GM18505 (cell line): Measurements from ENCODE around the gene FLOT1.
"Not testable (repeated sequence)": the region's sequence is repeated elsewhere in the genome, so short reads cannot be mapped to it uniquely, and the experiment has no call there.

Experiments
- ATAC-seq: cut with Tn5 transposase; IDR thresholded peaks from one replicate; pipeline ENCODE4 v1.9.1; 2021; ENCODE audit not compliant: unreplicated experiment
- POLR2A ChIP-seq: IDR thresholded peaks from 4 replicates; pipeline ENCODE4 v1.6.1; 2011; ENCODE audit warnings: borderline replicate concordance; ENCODE audit not compliant: insufficient read depth, insufficient read length; ENCODE audit errors: extremely low read depth

Gene FLOT1

DNA sequence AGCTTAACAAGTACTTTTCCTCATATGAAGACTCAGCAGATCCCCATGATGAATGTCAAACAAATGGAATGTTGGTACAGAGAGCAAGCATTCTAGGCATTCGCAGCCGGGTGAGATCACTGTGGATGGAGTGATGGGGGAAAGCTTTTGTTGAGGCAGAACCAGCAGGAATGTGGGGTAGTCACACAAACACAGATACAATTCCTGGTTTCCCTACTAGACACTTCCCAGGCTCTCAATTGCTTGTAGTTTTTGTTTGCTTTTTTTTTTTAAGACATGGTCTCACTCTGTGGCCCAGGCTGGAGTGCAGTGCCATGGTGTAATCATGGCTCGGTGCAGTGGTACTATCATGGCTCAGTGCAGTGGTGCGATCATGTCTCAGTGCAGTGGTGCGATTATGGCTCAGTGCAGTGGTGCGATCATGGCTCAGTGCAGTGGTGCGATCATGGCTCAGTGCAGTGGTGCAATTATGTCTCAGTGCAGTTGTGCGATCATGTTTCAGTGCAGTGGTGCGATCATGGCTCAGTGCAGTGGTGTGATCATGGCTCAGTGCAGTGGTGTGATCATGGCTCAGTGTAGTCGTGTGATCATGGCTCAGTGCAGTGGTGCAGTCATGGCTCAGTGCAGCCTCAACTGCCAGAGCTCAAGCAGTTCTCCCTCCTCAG is 17.2 kb upstream of the FLOT1 start:
- TF ChIP-seq POLR2A: no peak
- ATAC-seq: no peak

DNA sequence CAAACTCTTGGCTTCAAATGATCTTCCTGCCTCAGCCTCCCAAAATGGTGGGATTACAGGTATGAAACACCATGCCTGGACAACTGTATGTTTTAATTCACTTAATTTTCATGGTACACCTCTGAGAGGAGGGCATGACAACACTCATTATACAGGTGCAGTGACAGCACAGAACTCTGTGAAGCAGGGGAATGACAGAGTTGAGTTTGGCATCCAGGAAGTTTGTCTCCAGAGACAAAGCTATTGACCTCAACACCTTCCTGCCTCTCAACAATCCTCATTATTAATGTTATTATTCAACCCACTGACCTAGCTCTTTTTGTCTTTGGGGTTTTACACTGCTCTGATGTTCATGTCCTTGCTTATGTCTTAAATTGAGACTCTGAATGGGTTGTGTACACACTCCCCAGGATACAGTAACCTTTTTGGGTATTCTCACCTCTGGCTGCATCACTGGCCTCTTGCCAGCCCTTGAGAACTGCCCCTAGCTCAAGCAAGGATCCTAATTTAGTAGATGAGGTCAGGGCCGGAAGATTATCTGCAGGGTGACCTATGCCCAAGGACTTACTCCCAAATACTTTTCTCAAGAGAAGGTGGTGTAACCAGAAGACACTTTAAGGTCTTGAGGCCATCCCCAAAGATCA is 14.9 kb upstream of the FLOT1 start:
- no peak for ATAC-seq
- no peak for TF ChIP-seq POLR2A

DNA sequence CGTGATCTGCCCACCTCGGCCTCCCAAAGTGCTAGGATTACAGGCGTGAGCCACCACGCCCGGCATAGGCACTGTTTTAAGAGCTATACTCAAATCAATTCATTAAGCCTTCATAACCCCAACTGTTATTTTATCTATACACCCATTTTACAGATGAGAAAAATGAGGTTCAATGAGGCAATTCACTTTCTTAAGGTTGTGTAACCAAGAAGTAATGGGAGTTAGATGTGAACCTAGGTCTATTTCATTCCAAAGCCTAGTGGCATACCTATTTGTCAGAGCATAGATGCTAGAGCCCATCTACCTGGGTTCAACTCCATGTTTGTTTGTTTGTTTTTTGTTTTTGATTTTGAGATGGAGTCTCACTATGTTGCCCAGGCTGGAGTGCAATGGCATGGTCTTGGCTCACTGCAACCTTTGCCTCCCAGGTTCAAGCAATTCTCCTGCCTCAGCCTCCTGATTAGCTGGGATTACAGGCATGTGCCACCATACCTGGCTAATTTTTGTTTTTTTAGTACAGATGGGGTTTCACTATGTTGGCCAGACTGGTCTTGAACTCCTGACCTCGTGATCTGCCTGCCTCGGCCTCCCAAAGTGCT is 14.0 kb upstream of the FLOT1 start:
- ATAC-seq: not testable (repeated sequence)

DNA sequence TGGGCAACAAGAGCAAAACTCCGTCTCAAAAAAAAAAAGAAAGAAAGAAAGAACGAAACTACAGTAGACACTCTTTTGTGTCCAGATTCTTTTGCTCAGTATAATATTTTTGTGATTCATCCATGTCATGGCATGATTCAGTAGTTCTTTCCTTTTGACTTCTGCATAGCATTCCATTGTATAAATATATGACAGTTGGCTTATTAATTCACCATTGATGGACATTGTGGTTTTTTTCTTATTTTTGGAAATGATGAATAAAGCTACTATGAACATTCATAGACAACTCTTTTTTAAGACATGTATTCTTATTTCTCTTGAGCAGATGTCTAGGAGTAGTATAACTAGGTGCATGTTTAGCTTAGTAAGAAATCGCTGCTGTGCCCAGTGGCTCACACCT is 12.1 kb upstream of the FLOT1 start:
- TF ChIP-seq POLR2A: no peak
- no peak for ATAC-seq

DNA sequence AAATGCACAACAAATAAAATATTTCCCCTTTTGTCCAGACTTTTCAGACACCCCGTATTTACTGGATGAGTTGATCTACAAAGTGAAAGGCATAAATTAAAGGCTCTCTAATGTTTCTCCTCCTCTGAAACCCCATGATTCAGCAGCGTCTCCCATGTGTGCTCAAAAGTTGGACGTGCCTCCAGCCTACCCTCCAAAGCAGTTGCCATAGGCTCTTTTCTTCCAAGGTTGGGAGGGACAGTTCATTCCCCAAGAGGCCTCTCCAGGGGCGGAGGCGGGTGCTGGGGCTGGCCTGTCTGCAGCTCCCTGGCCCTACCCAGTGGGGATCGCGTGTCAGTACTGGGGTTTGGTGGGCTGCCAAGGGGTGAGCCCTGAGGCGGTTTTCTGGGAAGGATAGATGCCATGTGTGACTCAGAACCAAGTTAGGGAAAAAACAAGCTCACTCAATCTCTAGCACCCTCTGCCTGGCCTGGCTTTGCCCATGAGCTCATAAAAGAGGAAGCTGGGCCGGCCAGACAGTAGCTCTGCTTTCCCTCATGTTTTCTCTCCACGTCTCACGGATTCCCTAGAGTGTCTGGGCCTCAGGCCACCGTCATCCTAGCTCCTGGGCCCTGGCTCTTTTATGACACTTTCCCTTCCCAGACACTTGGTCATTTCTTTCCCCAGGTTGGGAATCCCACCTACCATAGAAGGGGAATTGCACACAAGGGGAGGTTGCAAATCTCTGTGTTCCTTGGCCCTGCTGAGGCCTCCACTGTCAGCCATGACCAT is 9.9 kb upstream of the FLOT1 start:
- TF ChIP-seq POLR2A: no peak
- no peak for ATAC-seq

DNA sequence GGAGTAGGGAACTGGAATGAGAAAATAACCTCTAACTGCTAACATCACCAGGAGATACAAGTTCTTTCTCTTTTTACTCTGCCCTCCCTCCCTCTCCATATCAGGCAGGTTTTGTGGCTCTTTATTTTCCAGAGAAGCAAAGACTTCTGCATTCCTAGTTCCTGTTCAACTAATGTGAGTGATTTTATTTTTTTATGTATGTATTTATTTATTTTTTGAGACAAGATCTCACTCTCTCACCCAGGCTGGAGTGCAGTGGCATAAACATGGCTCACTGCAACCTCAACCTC is 7.8 kb upstream of the FLOT1 start:
- ATAC-seq: no peak

DNA sequence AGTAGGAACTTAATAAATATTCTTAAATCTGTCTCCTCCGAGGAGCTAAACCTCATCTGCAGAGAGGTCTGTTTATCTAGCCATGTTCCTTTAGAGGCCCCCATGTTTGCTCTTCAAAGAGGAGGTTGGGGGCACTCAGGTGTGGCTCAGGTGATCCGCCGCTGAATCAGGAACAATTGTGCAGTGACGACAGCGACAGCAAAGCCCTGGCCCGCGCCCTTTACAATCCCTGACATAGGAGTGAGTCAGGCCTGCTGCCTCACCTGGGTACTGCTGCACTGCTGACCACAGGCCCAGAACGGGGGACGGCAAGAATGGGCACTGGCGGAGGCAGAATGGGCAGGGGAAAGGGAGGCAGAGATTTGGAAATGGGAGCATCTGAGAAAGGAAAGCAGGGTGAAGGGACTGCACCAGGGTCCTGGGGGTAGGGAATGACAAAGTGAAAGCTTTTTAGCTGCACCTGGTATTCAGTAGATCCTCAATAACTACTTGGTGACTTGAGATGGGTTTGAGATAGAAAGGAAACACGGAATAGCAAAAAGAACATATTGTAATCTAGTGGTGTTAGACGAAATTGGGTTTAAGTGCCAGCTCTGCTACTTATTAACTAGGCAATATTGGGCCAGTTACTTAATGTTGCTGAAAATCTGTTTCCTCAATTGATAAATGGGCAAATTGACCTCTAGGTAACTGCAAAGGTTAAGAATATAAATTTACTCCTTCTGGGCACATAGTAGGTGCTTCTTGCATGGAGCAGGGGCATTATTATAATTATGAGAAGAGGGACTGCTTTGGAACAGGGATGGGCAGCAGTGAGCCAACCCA is 7.3 kb upstream of the FLOT1 start:
- ATAC-seq: no peak
- TF ChIP-seq POLR2A: no peak

More for the DNA sequence above, 7.8 kb upstream of the FLOT1 start:
- TF ChIP-seq POLR2A: no peak

DNA sequence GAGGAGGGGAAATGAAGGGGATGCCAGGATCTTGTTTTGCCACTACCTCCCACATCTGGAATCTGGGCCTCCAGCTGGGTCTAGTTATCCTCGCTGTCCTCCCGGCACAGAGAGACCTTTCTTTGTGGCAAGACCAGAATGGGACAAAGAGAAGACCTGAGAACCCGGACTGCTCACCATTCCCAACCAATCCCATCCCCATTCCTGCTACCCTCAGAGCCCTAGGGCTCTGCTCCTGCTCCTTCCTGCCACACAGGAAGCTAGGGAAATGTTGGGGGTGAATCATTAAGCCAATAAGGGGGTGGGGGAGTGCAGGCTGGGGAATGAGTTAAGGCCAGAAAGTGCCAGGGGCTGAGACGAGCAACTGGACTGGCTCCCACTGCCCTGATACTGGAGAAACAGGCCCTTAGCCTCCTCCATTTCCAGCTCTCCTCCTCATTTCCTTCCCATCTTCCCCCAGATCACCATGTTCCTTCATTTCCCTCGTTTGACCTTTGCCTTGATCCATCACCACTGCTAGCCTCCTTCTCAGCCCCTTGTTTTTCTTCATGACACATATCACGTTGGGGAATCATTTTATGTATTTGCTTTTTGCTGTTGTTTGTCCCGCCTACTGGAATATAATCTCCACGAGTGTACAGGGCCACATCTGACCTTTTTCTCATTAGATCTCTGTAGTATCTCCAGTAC is 6.5 kb upstream of the FLOT1 start:
- ATAC-seq: no peak
- no peak for TF ChIP-seq POLR2A

DNA sequence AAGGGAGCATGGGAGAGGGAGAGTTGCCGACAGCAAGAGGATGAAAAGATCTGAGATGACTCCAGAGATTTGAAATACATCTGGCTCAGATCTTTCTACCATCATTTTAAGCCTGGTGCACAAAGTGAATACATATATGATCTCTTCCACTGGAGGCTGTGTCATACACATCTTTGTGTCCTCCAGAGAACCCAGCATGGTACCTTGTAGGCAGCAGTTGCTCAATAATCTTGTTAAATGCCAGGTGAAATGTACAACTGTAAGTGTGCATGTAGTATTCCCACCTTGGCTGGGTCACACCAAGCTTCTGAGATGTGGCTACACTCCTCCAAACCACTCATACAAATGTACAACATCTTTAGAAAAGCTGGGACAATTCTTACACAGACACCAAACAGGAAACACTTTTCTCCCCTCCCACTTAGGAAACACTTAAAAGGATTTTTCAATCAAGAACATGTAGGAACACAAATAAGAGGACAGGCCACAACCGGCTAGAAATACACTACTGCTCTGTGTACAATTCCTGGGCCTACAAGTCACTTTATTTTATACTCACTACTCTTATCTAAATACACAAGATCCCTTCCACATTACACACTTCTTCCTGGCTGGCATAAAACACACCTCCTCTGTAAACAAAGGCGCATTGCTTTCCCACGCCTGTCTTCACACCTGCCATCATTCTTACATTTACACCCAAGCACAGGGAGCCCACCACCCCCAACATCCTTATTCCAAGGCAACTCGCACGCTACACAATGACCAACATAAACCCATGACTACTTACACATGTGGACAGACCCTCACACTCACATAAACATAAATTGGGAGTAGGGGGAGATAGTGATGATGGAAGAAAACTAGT is 5.6 kb upstream of the FLOT1 start:
- no peak for ATAC-seq
- TF ChIP-seq POLR2A: no peak

DNA sequence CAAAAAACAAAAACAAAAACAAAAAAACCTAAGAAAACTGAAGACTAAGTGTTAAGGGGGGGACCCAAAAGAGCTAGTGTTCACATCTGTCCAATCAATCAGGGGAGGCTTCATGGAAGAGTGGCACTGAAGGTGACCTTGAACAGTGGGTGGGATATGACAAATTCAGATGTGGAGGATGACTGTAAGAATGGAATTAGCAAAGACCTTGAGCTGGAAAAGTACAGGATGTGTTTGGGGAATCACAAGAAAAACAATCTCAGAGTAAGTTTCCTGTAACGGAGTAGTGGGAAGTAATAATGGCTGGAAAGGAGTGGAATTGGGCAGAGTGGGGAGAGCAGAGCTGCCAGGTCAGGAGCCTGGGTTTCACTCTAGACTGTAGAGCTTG is 4.8 kb upstream of the FLOT1 start:
- no peak for TF ChIP-seq POLR2A

DNA sequence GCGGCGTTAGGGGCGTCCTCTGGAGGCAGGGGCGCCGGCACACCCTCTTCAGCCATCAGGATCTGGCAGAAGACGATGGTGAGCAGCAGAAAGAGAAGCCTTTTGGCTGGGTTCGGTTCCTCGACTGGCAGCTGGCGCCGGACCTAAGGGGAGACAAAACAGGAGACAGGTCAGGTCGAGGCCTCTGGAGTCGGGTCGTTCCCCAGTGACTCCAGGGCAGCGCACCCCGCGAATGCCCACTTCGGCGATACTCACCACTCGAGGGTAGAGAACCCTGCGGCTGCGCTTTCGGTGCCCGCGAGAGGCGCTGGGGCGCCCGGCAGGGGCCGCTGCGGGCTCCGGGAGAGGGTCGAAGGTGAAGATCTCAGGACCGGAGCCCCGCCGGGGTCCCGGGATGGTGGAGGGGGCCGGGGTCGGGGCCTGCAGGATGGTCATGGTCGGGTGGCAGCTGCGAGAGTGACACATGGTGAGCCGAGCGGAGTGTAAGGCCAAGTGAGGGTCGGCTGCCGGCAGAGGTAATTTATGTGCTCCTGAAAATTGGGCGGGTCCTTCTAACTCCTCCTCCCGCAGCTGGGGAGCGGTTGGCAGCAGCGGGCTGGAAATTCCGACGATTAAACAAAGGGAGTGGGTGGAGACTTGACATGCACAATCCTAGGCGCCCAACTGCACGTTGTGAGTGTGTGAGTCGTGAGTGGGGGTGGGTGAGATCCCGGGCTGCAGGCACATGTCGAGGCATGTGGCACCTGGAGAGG is 1.7 kb upstream of the FLOT1 start, which contains the start of gene IER3:
IER3 (minus strand) TSS at position 494 of the 752 bp plus-strand sequence; CDS start at position 465, 29 bp downstream.
- peak; percentile 98 for TF ChIP-seq POLR2A
- ATAC-seq: no peak

More for the DNA sequence above, 4.8 kb upstream of the FLOT1 start:
- ATAC-seq: no peak
